WI38 (cell line): ENCODE data around the gene RACK1.
A peak's percentile ranks its signal among the peaks of the same experiment; 100 is the strongest.
"Not testable (repeated sequence)": the region's sequence is repeated elsewhere in the genome, so short reads cannot be mapped to it uniquely, and the experiment has no call there.

Experiments used
- H3K4me3 ChIP-seq: 2 replicates; pipeline ENCODE4 v1.5.1; 2011; ENCODE audit warnings: low read depth, mild to moderate bottlenecking, control low read depth, low read length
- TF ChIP-seq, protein P1 (sequence below): IDR thresholded peaks from 2 replicates; pipeline ENCODE4 v1.5.1; 2012; ENCODE audit warnings: low read depth, mild to moderate bottlenecking, control low read depth, low read length

RACK1 gene

DNA sequence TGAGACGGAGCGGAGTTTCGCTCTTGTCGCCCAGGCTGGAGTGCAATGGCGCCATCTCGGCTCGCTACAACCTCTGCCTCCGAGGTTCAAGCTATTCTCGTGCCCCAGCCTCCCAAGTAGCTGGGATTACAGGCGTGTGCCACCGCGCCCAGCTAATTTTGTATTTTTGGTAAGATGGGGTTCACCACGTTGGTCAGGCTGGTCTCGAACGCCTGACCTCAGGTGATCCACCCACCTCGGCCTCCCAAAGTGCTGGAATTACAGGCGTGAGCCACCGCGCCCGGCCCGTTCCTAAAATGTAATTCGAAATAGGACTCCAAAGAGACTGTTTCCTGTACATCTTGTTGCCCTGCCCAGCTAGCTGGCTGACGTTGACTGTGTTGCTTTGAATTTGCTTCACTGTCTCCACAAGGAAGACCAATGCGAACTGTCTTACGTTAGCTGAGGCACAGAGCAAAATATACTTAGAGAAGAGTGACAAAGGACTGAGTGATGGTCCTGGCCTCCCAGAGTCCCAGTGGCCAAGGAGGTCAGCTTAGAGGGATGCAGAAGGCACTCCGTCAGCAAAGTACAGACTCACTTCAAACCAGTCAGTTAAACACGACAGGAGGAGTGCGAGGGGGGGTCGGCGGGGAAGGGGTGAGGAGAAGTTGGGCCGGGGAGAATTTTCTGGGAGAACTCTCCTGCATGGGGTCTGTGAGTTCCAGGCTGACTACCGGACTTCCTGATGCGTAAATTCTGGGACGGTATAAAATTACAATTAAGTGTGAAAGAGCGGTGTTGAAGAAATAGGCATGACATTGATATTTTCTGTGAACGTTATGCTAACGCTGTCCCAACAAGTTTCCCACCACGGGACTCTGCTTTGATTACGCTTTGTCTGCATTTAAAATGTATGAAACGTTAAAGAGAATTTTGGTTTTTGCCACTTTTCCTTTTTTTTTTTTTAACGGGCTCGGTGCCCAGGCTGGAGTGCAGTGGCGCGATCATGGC, 27.4 kb downstream of the RACK1 start:
- peak overlapping the region; percentile 39 for H3K4me3 ChIP-seq
- TF ChIP-seq, protein P1, sequence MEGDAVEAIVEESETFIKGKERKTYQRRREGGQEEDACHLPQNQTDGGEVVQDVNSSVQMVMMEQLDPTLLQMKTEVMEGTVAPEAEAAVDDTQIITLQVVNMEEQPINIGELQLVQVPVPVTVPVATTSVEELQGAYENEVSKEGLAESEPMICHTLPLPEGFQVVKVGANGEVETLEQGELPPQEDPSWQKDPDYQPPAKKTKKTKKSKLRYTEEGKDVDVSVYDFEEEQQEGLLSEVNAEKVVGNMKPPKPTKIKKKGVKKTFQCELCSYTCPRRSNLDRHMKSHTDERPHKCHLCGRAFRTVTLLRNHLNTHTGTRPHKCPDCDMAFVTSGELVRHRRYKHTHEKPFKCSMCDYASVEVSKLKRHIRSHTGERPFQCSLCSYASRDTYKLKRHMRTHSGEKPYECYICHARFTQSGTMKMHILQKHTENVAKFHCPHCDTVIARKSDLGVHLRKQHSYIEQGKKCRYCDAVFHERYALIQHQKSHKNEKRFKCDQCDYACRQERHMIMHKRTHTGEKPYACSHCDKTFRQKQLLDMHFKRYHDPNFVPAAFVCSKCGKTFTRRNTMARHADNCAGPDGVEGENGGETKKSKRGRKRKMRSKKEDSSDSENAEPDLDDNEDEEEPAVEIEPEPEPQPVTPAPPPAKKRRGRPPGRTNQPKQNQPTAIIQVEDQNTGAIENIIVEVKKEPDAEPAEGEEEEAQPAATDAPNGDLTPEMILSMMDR, result no peak

DNA sequence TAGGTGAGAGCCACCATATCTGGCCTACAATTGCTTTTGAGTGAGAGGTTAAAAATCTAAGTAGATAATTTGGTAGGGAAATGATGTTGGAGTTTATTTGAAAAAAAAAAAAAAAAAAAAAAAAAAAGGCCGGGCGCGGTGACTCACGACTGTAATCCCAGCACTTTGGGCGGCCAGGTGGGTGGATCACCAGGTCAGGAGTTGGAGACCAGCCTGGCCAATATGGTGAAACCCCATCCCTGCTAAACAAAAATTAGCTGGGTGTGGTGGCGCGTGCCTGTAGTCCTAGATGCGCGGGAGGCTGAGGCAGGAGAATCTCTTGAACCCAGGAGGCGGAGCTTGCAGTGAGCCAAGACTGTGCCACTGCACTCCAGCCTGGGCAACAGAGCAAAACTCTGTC, 29.5 kb downstream of the RACK1 start:
- not testable (repeated sequence) for H3K4me3 ChIP-seq

DNA sequence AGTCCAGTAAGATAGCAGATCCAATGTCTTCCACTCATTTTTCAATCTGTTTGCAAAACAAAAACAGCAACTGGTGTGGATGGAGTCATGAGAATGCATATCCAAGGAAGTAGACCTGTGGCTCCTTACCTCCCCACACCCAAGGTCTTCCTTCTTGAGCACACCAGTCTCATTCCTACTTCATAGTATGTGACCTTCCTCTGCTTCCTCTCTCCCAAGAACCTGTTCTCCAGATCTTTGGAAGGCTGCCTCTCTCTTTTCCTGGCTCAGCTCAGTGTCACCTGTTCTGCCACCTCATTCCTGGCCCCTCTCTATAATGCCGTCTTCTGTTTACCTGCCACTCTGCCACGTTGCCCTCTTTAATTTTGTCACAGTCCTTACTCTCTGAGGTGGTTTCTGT, 30.8 kb downstream of the RACK1 start:
- TF ChIP-seq, protein P1, result no peak
- H3K4me3 ChIP-seq, result no peak overlapping the region

DNA sequence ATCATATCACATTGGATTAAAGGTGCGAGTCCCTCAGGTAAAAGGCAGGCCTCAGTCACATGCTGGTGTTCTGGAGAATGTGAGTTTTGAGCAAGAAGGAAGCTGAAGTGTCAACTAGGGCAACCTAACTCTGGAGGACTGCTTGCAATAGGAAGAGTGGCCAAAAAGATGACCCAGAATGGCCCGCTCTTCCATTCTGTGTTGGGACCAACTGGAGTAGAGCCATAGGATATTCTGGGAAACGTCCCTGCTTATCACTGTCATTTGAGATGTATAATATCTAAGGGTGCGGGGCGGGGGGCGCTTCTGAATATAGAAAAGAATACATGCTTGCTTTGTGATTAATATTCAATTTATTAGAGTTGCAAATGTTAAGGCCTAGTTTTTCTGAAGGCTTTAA, 31.6 kb downstream of the RACK1 start:
- TF ChIP-seq, protein P1, result no peak
- no peak overlapping the region for H3K4me3 ChIP-seq

DNA sequence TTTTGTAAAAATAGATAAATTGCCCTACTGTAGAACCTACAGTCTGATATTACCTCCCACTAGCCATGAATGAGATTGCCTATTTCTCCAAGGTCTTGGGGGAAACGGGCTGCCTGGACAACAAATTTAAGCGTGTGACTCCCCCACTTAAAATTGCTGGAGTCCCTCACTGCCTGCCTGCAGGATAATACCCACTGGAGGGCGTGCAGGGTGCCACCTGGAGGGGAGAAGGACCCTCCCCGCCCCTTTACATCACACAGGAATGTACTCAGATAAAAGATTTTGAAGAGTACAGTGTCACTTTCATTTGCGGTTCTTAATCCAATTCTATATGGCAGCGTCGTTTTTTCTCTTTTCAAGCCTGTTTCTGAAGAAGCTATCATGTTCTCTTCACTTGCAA, 32.5 kb downstream of the RACK1 start:
- TF ChIP-seq, protein P1, result no peak
- no peak overlapping the region for H3K4me3 ChIP-seq

DNA sequence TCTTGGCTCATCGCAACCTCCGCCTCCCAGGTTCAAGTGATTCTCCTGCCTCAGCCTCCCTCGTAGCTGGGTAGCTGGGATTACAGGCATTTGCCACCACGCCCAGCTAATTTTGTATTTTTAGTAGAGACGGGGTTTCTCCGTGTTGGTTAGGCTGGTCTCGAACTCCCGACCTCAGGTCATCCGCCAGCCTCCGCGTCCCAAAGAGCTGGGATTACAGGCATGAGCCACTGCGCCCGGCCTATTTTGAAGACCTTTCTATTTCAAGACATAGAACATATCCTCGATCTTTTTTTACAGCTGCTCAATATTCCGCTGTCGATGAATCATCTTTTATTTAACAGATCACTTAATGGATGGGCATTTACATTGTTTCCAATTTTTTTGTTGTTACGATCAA, 33.0 kb downstream of the RACK1 start:
- not testable (repeated sequence) for H3K4me3 ChIP-seq

DNA sequence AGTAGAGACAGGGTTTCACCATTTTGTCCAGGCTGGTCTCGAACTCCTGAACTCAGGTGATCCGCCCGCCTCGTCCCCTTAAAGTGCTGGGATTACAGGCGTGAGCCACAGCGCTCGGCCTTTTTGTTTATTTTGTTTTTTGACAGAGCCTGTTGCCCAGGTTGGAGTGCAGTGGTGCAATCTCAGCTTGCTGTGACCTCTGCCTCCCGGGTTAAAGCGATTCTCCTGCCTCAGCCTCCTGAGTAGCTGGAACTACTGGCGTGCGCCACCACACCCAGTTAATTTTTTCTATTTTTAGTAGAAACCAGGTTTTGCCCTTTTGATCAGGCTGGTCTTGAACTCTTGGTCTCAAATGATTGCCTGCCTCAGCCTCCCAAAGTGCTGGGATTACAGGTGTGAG, 33.6 kb downstream of the RACK1 start:
- not testable (repeated sequence) for H3K4me3 ChIP-seq

DNA sequence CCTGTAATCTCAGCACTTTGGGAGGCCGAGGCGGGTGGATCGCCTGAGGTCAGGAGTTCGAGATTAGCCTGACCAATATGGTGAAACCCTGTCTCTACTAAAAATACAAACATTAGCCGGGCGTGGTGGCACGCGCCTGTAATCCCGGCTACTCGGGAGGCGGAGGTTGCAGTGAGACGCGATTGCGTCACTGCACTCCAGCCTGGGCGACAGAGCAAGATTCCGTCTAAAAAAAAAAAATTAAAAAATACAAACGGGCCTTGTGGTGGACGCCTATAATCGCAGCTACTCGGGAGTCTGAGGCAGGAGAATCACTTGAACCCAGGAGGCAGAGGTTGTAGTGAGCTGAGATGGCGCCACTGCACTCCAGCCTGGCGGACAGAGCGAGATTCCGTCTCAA, 34.7 kb downstream of the RACK1 start:
- not testable (repeated sequence) for H3K4me3 ChIP-seq

DNA sequence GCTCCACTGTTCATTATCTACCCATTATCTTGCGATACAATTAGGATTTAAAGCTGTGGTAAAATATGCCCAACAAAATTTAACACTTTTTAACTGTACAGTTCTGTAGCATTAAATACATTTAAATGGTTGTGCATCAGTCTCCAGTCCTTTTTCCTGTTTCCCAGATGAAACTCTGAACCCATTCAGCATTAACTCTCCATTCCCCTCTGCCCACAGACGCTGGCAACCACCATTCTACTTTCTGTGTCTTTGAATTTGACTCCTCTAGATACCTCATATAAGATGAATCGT, 35.8 kb downstream of the RACK1 start:
- no peak overlapping the region for H3K4me3 ChIP-seq
- TF ChIP-seq, protein P1, result no peak
